IMR-90 (cell line): ENCODE data around the gene FNDC3B. TPM values are rescaled to one million over a fixed set of nuclear protein-coding genes. Genes with fewer than 3 reads are reported as not detected.
A peak's percentile ranks its signal among the peaks of the same experiment; 100 is the strongest.

ENCODE experiments used
- ATAC-seq: fragments of 200-7000 bp; cut with Tn5 transposase; 2 replicates; pipeline ENCODE4 v1.9.1; 2020; ENCODE audit warnings: low read depth, mild to moderate bottlenecking, moderate library complexity
- BruUV-seq: library from RNA; stranded (reverse); fragments of 400-500 nt; replicated peaks from 2 replicates; lab custom pipeline; 2021; lab: Mats Ljungman, UMichigan
- CTCF ChIA-PET: fragments of 300-600 bp; formaldehyde crosslinking; extraction: SDS; loops from one replicate; lab custom pipeline; 2021; ENCODE audit warnings: antibody characterized with exemption; lab: Yijun Ruan, JAX
- POLR2A ChIA-PET: fragments of 300-600 bp; sonication (Branson Sonifier 250); formaldehyde crosslinking; loops from one replicate; lab custom pipeline; 2022; ENCODE audit warnings: antibody characterized with exemption; ENCODE audit not compliant: unreplicated experiment; lab: Charles Lee
- DNase-seq: peaks from one replicate; pipeline ENCODE4 v3.0.0; 2013
- H2AFZ ChIP-seq: replicated peaks from 2 replicates; pipeline ENCODE3; 2013; ENCODE audit warnings: low read length, mild to moderate bottlenecking; ENCODE audit not compliant: poor library complexity
- H2AK5ac ChIP-seq: 2 replicates; pipeline ENCODE4 v1.6.1; 2013; ENCODE audit warnings: low read depth, low read length, inconsistent platforms
- H2AK9ac ChIP-seq: replicated peaks from 2 replicates; pipeline ENCODE3; 2013; ENCODE audit warnings: mild to moderate bottlenecking, low read depth, low read length, moderate library complexity; ENCODE audit not compliant: poor library complexity
- H2BK120ac ChIP-seq: 2 replicates; pipeline ENCODE4 v1.6.1; 2013; ENCODE audit warnings: low read depth, low read length, inconsistent platforms
- H2BK15ac ChIP-seq: 3 replicates; pipeline ENCODE4 v1.6.1; 2013; ENCODE audit warnings: low read depth, low read length, inconsistent platforms
- H2BK20ac ChIP-seq: 2 replicates; pipeline ENCODE4 v1.6.1; 2013; ENCODE audit warnings: low read depth, mild to moderate bottlenecking, inconsistent platforms, low read length, moderate library complexity
- H2BK5ac ChIP-seq: 2 replicates; pipeline ENCODE4 v1.6.1; 2013; ENCODE audit warnings: mild to moderate bottlenecking, low read depth, low read length, inconsistent platforms; ENCODE audit not compliant: poor library complexity, severe bottlenecking
- H3K14ac ChIP-seq: replicated peaks from 2 replicates; pipeline ENCODE4 v1.6.1; 2013; ENCODE audit warnings: low read depth, low read length, inconsistent platforms
- H3K18ac ChIP-seq: 2 replicates; pipeline ENCODE4 v1.6.1; 2013; ENCODE audit warnings: low read depth, low read length, control low read depth
- H3K23ac ChIP-seq: 2 replicates; pipeline ENCODE4 v1.6.1; 2013; ENCODE audit warnings: low read depth, low read length, inconsistent platforms
- H3K27ac ChIP-seq: 2 replicates; pipeline ENCODE4 v1.5.1; 2013; ENCODE audit warnings: mild to moderate bottlenecking, control low read depth, low read length; ENCODE audit not compliant: insufficient read depth
- H3K27me3 ChIP-seq: 2 replicates; pipeline ENCODE4 v1.6.1; 2013; ENCODE audit warnings: low read length; ENCODE audit not compliant: control insufficient read depth, insufficient read depth
- H3K36me3 ChIP-seq: 2 replicates; pipeline ENCODE4 v1.6.1; 2013; ENCODE audit warnings: low read length, mixed read lengths; ENCODE audit not compliant: control insufficient read depth, insufficient read depth
- H3K4ac ChIP-seq: 2 replicates; pipeline ENCODE4 v1.6.1; 2013; ENCODE audit warnings: low read depth, low read length, inconsistent platforms
- H3K4me1 ChIP-seq: 2 replicates; pipeline ENCODE4 v1.6.1; 2013; ENCODE audit warnings: low read length, mixed read lengths; ENCODE audit not compliant: control insufficient read depth, insufficient read depth
- H3K4me2 ChIP-seq: 2 replicates; pipeline ENCODE4 v1.6.1; 2013; ENCODE audit warnings: low read depth, mild to moderate bottlenecking, control low read depth, low read length, moderate library complexity
- H3K4me3 ChIP-seq: 2 replicates; pipeline ENCODE4 v1.5.1; 2013; ENCODE audit warnings: low read depth, mild to moderate bottlenecking, control low read depth, low read length, moderate library complexity; ENCODE audit not compliant: insufficient read depth
- H3K56ac ChIP-seq: 2 replicates; pipeline ENCODE4 v1.6.1; 2013; ENCODE audit warnings: low read length, inconsistent platforms; ENCODE audit not compliant: insufficient read depth; ENCODE audit errors: extremely low read depth
- H3K79me1 ChIP-seq, 2 experiments: 2 replicates each; pipeline ENCODE4 v1.6.1; 2013; ENCODE audit warnings: low read length in 2 of 2, inconsistent platforms in 1 of 2, low read depth in 1 of 2
- H3K9ac ChIP-seq: 2 replicates; pipeline ENCODE4 v1.6.1; 2013; ENCODE audit warnings: low read depth, low read length, control low read depth
- H3K9me1 ChIP-seq: 2 replicates; pipeline ENCODE4 v1.6.1; 2013; ENCODE audit warnings: low read length, inconsistent platforms; ENCODE audit not compliant: insufficient read depth
- H3K9me3 ChIP-seq: 2 replicates; pipeline ENCODE4 v1.6.1; 2013; ENCODE audit warnings: low read length; ENCODE audit not compliant: control insufficient read depth, insufficient read depth
- H4K20me1 ChIP-seq: 2 replicates; pipeline ENCODE4 v1.6.1; 2013; ENCODE audit warnings: low read length, inconsistent platforms; ENCODE audit not compliant: insufficient read depth
- H4K5ac ChIP-seq: 2 replicates; pipeline ENCODE4 v1.6.1; 2013; ENCODE audit warnings: mild to moderate bottlenecking, low read depth, low read length, control low read depth
- H4K8ac ChIP-seq, 2 experiments: 2 replicates each; pipeline ENCODE4 v1.6.1; 2013; ENCODE audit warnings: low read depth in 2 of 2, low read length in 2 of 2, control low read depth in 1 of 2, inconsistent platforms in 1 of 2
- H4K91ac ChIP-seq: 2 replicates; pipeline ENCODE4 v1.6.1; 2013; ENCODE audit warnings: low read depth, low read length, inconsistent platforms; ENCODE audit not compliant: insufficient read depth
- BHLHE40 ChIP-seq: fragments of 150-350 bp; IDR thresholded peaks from 2 replicates; pipeline ENCODE4 v1.6.1; 2016; ENCODE audit warnings: mild to moderate bottlenecking, low read depth, low read length
- CEBPB ChIP-seq: IDR thresholded peaks from 2 replicates; pipeline ENCODE4 v1.6.1; 2012; ENCODE audit warnings: low read depth, low read length, improper control_type of control experiment
- MXI1 ChIP-seq: IDR thresholded peaks from 2 replicates; pipeline ENCODE4 v1.6.1; 2012; ENCODE audit warnings: low read depth, mild to moderate bottlenecking, low read length, moderate library complexity, borderline replicate concordance
- RAD21 ChIP-seq: IDR thresholded peaks from 2 replicates; pipeline ENCODE4 v1.6.1; 2012; ENCODE audit warnings: low read length, improper control_type of control experiment
- RCOR1 ChIP-seq: IDR thresholded peaks from 2 replicates; pipeline ENCODE4 v1.6.1; 2012; ENCODE audit warnings: mild to moderate bottlenecking, low read length, improper control_type of control experiment; ENCODE audit not compliant: insufficient replicate concordance
- SMC3 ChIP-seq: fragments of 150-350 bp; IDR thresholded peaks from 2 replicates; pipeline ENCODE4 v1.6.1; 2016; ENCODE audit warnings: low read depth, mild to moderate bottlenecking, antibody characterized with exemption, low read length, moderate library complexity
- whole genome bisulfite sequencing, 2 experiments: methylation state at CpG; one replicate each; pipeline versions ENCODE4 v1.1.5 to v1.1.7; 2013; ENCODE audit warnings: missing lambda C conversion rate in 2 of 2; ENCODE audit not compliant: insufficient read length in 1 of 2; ENCODE audit errors: extremely low coverage in 2 of 2; 5-methylcytosine and 5-hydroxymethylcytosine counted together
- dilution Hi-C: fragments of 300-500 bp; cut with HindIII; formaldehyde crosslinking; loops from one replicate; pipeline ENCODE4 v1.14.3; 2018; ENCODE audit warnings: low sequenced_read_pairs; ENCODE audit not compliant: unreplicated experiment
- in situ Hi-C: fragments of 300-500 bp; cut with MboI; formaldehyde crosslinking; loops from 3 replicates; pipeline ENCODE4 v1.14.3; 2019; ENCODE audit warnings: low sequenced_read_pairs, inconsistent platforms, mixed read lengths
- intact Hi-C: fragments of 100-400 bp; cut with micrococcal nuclease; formaldehyde crosslinking; loops from 2 replicates; pipeline ENCODE4 v1.10.0; 2022
- polyA plus RNA-seq, 3 experiments: library from polyadenylated mRNA; depleted of rRNA; stranded (reverse); fragments of >200 nt; gene quantifications; 2 replicates each; pipeline ENCODE4 v1.2.3, GENCODE V29; 2012; ENCODE audit warnings: low replicate concordance in 1 of 3
- total RNA-seq: library from RNA; depleted of rRNA; stranded (reverse); fragments of >200 nt; gene quantifications from 2 replicates; pipeline ENCODE4 v1.2.3, GENCODE V29; 2012
- TF ChIP-seq, protein P1 (sequence below): conservative IDR thresholded peaks from 2 replicates; pipeline ENCODE4 v1.5.1; 2012; ENCODE audit warnings: mild to moderate bottlenecking, low read depth, low read length, improper control_type of control experiment
- TF ChIP-seq, protein P2 (sequence below): fragments of 150-350 bp; IDR thresholded peaks from 2 replicates; pipeline ENCODE4 v1.6.1; 2017; ENCODE audit warnings: mild to moderate bottlenecking, antibody characterized with exemption, low read length, low read depth
- TF ChIP-seq, protein P3 (sequence below): fragments of 150-350 bp; IDR thresholded peaks from 2 replicates; pipeline ENCODE4 v1.6.1; 2016; ENCODE audit warnings: low read depth, mild to moderate bottlenecking, low read length, moderate library complexity, borderline replicate concordance

Gene FNDC3B
- total and polyA plus RNA-seq, 2 of the 4 experiments (the other 2 are of a cell fraction) = 23.9 to 150 TPM

DNA sequence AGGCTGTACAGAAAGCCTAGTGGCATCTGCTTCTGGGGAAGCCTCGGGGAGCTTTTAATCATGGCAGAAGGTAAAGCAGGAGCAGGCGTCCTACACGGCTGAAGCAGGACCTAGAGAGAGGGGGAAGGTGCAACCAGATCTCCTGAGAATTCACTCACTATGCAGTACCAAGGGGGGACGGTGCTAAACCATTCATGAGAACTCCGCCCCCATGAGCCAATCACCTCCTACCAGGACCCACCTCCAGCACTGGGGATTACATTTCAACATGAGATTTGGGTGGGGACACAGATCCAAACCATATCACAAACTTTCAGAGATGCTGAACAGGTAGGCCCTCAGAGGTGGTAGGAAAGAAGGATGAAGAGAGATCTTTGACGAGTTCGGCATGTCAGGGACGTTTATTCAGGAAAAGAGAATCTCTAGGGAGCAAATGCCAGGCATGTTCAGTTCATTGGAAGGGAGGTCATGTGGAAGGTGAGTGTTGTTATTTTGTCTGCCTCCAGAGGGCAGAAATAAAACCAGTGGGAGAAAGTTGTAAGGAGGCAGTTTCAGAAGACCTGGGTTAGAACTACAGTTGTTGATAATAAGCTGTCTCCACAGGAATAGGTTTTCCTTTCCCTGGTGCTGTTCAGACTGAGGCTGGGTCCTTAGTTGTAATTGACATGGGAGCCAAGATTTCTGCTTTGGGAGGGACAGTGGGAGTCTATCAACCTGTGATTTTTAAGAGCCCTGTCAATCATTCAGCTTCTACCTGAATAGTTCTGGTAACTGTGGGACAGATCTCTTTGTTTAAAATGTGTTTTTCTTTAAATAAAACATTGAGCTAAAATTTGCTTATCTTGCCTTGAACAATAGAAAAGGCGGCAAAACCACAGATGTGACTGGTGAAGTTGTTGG is 4.3 kb upstream of the FNDC3B start:
- no TSS peak for BruUV-seq
- no peaks in the 10 kb centered on the region for H3K4me1 ChIP-seq
- H2AK5ac ChIP-seq = no peak overlapping the region
- no peak overlapping the region for H2BK120ac ChIP-seq
- H2BK5ac ChIP-seq = no peak overlapping the region
- dilution Hi-C loops (no loop called here), intact Hi-C loops (no loop called here), in situ Hi-C loops (no loop called here)
- H3K9me1 ChIP-seq = no peaks in the 10 kb centered on the region
- no peak overlapping the region for H3K23ac ChIP-seq
- H2AK9ac ChIP-seq = no peak overlapping the region
- no peak overlapping the region for H2BK20ac ChIP-seq
- ChIA-PET POLR2A (interaction anchor here (0.6 kb wide), 1 partner anchor 472 kb away, joined by 3 read pairs; no protein-coding TSS in a partner anchor), CTCF (interaction anchor here (0.5 to 2.0 kb wide), 6 partner anchors 17 to 1089 kb away, joined by 3 to 5 read pairs (median 3); no protein-coding TSS in a partner anchor)
- no peak overlapping the region for H3K56ac ChIP-seq
- no peak overlapping the region for H3K9ac ChIP-seq
- DNase-seq (peak; percentile 33), ATAC-seq (no peak)
- 0 out of 4 replicates have a peak, but pooled peaks cover 0 to 4% of the 10 kb centered on the region in 2 experiments for H3K79me1 ChIP-seq
- no peak overlapping the region for H2BK15ac ChIP-seq
- H4K20me1 ChIP-seq = no peaks in the 10 kb centered on the region
- no peak overlapping the region for H2AFZ ChIP-seq
- no peak overlapping the region for H3K4me3 ChIP-seq
- no peak for TF ChIP-seq CEBPB
- TF ChIP-seq, protein P1, sequence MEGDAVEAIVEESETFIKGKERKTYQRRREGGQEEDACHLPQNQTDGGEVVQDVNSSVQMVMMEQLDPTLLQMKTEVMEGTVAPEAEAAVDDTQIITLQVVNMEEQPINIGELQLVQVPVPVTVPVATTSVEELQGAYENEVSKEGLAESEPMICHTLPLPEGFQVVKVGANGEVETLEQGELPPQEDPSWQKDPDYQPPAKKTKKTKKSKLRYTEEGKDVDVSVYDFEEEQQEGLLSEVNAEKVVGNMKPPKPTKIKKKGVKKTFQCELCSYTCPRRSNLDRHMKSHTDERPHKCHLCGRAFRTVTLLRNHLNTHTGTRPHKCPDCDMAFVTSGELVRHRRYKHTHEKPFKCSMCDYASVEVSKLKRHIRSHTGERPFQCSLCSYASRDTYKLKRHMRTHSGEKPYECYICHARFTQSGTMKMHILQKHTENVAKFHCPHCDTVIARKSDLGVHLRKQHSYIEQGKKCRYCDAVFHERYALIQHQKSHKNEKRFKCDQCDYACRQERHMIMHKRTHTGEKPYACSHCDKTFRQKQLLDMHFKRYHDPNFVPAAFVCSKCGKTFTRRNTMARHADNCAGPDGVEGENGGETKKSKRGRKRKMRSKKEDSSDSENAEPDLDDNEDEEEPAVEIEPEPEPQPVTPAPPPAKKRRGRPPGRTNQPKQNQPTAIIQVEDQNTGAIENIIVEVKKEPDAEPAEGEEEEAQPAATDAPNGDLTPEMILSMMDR = peak; percentile 45
- TF ChIP-seq, protein P2, sequence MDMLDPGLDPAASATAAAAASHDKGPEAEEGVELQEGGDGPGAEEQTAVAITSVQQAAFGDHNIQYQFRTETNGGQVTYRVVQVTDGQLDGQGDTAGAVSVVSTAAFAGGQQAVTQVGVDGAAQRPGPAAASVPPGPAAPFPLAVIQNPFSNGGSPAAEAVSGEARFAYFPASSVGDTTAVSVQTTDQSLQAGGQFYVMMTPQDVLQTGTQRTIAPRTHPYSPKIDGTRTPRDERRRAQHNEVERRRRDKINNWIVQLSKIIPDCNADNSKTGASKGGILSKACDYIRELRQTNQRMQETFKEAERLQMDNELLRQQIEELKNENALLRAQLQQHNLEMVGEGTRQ = no peak
- 0 out of 2 replicates have a peak, but pooled peaks have one; percentile 24 for TF ChIP-seq SMC3
- TF ChIP-seq MXI1 = no peak
- TF ChIP-seq, protein P3, sequence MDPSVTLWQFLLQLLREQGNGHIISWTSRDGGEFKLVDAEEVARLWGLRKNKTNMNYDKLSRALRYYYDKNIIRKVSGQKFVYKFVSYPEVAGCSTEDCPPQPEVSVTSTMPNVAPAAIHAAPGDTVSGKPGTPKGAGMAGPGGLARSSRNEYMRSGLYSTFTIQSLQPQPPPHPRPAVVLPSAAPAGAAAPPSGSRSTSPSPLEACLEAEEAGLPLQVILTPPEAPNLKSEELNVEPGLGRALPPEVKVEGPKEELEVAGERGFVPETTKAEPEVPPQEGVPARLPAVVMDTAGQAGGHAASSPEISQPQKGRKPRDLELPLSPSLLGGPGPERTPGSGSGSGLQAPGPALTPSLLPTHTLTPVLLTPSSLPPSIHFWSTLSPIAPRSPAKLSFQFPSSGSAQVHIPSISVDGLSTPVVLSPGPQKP = no peak
- no peak for TF ChIP-seq BHLHE40
- TF ChIP-seq RAD21 = peak; percentile 49
- TF ChIP-seq RCOR1 = no peak
- WGBS, 2 experiments = 71% methylated on average over 3 of the region's 9 CpGs; no CpG with 5 or more reads in 1 of the 2 experiments
- H3K14ac ChIP-seq = no peak overlapping the region
- no peak overlapping the region for H3K18ac ChIP-seq
- H4K5ac ChIP-seq = no peak overlapping the region
- 0 out of 4 replicates have a peak overlapping the region, but pooled peaks of 1 of the 2 experiments have one; percentile 36 for H4K8ac ChIP-seq
- H4K91ac ChIP-seq = no peak overlapping the region
- no peak overlapping the region for H3K27ac ChIP-seq
- no peak overlapping the region for H3K4ac ChIP-seq
- H3K9me3 ChIP-seq = peaks cover 3% of the 10 kb centered on the region
- H3K27me3 ChIP-seq = no peaks in the 10 kb centered on the region
- H3K4me2 ChIP-seq = no peak overlapping the region
- H3K36me3 ChIP-seq = no peaks in the 10 kb centered on the region
